DOHH2 (cell line): ENCODE measurements around the gene PPP1R26.
A peak's percentile ranks its signal among the peaks of the same experiment; 100 is the strongest.

Experiments
- H3F3A ChIP-seq: fragments of 200-600 bp; sonication (generic), shearing (Covaris generic); 2 replicates; pipeline ENCODE4 v1.6.0; 2016; ENCODE audit warnings: antibody characterized with exemption, mild to moderate bottlenecking; ENCODE audit not compliant: control insufficient read depth, insufficient read depth
- H3K27ac ChIP-seq: fragments of 200-600 bp; sonication (generic); 2 replicates; pipeline ENCODE4 v1.5.1; 2014; ENCODE audit warnings: low read depth, mild to moderate bottlenecking, low read length, moderate library complexity
- H3K27me3 ChIP-seq: fragments of 200-600 bp; sonication (generic); 2 replicates; pipeline ENCODE4 v1.6.1; 2014; ENCODE audit warnings: mild to moderate bottlenecking, low read length, mixed read lengths; ENCODE audit not compliant: control insufficient read depth
- H3K36me3 ChIP-seq: fragments of 200-600 bp; sonication (generic); 2 replicates; pipeline ENCODE4 v1.6.1; 2014; ENCODE audit warnings: mild to moderate bottlenecking, low read length, moderate library complexity, mixed read lengths; ENCODE audit not compliant: control insufficient read depth
- H3K4me1 ChIP-seq: fragments of 200-600 bp; sonication (generic); 2 replicates; pipeline ENCODE4 v1.6.1; 2014; ENCODE audit warnings: mild to moderate bottlenecking, low read length, mixed read lengths; ENCODE audit not compliant: control insufficient read depth
- H3K4me2 ChIP-seq: fragments of 200-600 bp; sonication (generic); 2 replicates; pipeline ENCODE4 v1.6.0; 2014; ENCODE audit warnings: mild to moderate bottlenecking, low read length, moderate library complexity
- H3K4me3 ChIP-seq: fragments of 200-600 bp; sonication (generic); 2 replicates; pipeline ENCODE4 v1.5.1; 2014; ENCODE audit warnings: mild to moderate bottlenecking, low read length, mixed read lengths
- H3K79me2 ChIP-seq: fragments of 200-600 bp; sonication (generic); 2 replicates; pipeline ENCODE4 v1.6.1; 2014; ENCODE audit warnings: mild to moderate bottlenecking, low read length, mixed read lengths; ENCODE audit not compliant: control insufficient read depth
- H3K9me2 ChIP-seq: fragments of 200-600 bp; sonication (generic); replicated peaks from 2 replicates; pipeline ENCODE4 v1.6.1; 2014; ENCODE audit warnings: mild to moderate bottlenecking, low read length, mixed read lengths; ENCODE audit not compliant: control insufficient read depth
- H3K9me3 ChIP-seq: fragments of 200-600 bp; sonication (generic); 2 replicates; pipeline ENCODE4 v1.6.1; 2014; ENCODE audit warnings: antibody characterized with exemption, low read length, mixed read lengths; ENCODE audit not compliant: control insufficient read depth, insufficient read depth
- H4K20me1 ChIP-seq: fragments of 200-600 bp; sonication (generic); 2 replicates; pipeline ENCODE4 v1.6.0; 2014; ENCODE audit warnings: low read depth, mild to moderate bottlenecking, antibody characterized with exemption, low read length, moderate library complexity; ENCODE audit not compliant: control insufficient read depth, insufficient read depth
- CTCF ChIP-seq: fragments of 200-600 bp; sonication (generic); IDR thresholded peaks from one replicate; pipeline ENCODE4 v1.5.1; 2014; ENCODE audit warnings: antibody characterized with exemption, mild to moderate bottlenecking, low read depth, low read length; ENCODE audit not compliant: poor library complexity, severe bottlenecking
- EZH2phosphoT487 ChIP-seq: fragments of 200-600 bp; sonication (generic); IDR thresholded peaks from 2 replicates; pipeline ENCODE4 v1.6.1; 2017; ENCODE audit warnings: borderline replicate concordance, mild to moderate bottlenecking, antibody characterized with exemption, low read length, moderate library complexity, mixed read lengths

The PPP1R26 gene

GRCh38 chr9:135473972-135474543 lies 5.5 kb upstream of the PPP1R26 start:
- H3K9me2 ChIP-seq: no peaks in the 10 kb centered on the region
- peaks cover 11% of the 10 kb centered on the region for H3K27me3 ChIP-seq
- no peaks in the 10 kb centered on the region for H4K20me1 ChIP-seq
- H3F3A ChIP-seq: no peaks in the 10 kb centered on the region; the same call in 1 of the 2 replicates
- H3K4me3 ChIP-seq: no peak overlapping the region
- no peaks in the 10 kb centered on the region for H3K79me2 ChIP-seq
- H3K36me3 ChIP-seq: no peaks in the 10 kb centered on the region
- no peak overlapping the region for H3K27ac ChIP-seq
- no peak overlapping the region for H3K4me2 ChIP-seq
- H3K9me3 ChIP-seq: no peaks in the 10 kb centered on the region
- TF ChIP-seq EZH2phosphoT487 (no peak), CTCF (no peak)
- H3K4me1 ChIP-seq: no peaks in the 10 kb centered on the region

GRCh38 chr9:135474915-135475314 lies 4.7 kb upstream of the PPP1R26 start:
- TF ChIP-seq CTCF (peak; percentile 50), EZH2phosphoT487 (no peak)
- H3K9me3 ChIP-seq: no peaks in the 10 kb centered on the region
- peaks cover 12% of the 10 kb centered on the region for H3K27me3 ChIP-seq
- no peak overlapping the region for H3K4me3 ChIP-seq
- H3K4me2 ChIP-seq: no peak overlapping the region
- no peaks in the 10 kb centered on the region for H3K36me3 ChIP-seq
- H3K9me2 ChIP-seq: no peaks in the 10 kb centered on the region
- no peaks in the 10 kb centered on the region for H3K4me1 ChIP-seq
- no peak overlapping the region for H3K27ac ChIP-seq
- H4K20me1 ChIP-seq: no peaks in the 10 kb centered on the region
- no peaks in the 10 kb centered on the region for H3K79me2 ChIP-seq
- no peaks in the 10 kb centered on the region; the same call in 1 of the 2 replicates for H3F3A ChIP-seq

DNA sequence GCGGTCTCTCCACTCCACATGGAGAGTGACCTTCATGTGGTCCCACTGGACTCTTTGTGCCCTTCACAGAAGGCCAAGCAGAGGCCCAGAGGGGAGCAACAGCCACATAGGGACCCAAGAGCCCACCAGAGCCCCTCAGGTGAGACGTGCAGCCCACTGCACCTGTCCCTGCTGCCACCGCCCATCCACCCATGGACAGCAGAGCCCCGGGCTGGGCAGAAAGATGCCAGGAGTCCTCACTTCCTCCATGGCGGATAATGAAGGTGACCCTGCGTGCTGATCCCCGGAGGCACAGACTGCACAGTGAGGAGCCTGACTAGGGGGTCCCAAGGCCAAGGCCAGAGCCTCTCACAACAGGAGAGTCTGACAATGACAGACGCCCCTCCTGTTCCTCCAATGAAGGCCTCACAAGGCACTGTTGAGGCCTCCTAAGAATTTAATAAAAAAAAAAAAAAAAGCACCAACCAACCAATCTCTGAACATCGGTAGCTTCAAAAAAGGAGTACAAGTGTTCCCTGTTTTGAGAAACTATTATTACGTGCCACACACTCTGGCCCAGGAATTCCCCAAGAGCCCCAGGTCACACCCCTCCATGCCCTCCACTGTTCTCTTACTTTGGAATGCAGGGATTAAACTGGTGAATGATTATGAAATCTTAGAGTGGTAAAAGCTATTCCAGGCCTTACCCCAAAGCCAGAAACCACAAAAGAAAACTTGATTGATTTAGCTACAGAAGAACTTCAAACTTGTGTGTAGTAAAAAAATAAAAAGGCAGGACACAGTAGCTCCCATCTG lies 2.8 kb upstream of the PPP1R26 start:
- Histone ChIP-seq H3F3A (no peaks in the 10 kb centered on the region; the same call in 1 of the 2 replicates), H3K4me3 (no peak overlapping the region), H3K9me3 (no peaks in the 10 kb centered on the region), H3K36me3 (no peaks in the 10 kb centered on the region), H3K9me2 (no peaks in the 10 kb centered on the region), H3K27me3 (peaks cover 27% of the 10 kb centered on the region), H3K4me2 (no peak overlapping the region), H3K4me1 (no peaks in the 10 kb centered on the region), H3K27ac (no peak overlapping the region), H3K79me2 (no peaks in the 10 kb centered on the region), H4K20me1 (no peaks in the 10 kb centered on the region)
- TF ChIP-seq EZH2phosphoT487 (no peak), CTCF (no peak)
